GM18861 (cell line): ENCODE data around the gene ASB14.
"Not testable (repeated sequence)": the region's sequence is repeated elsewhere in the genome, so short reads cannot be mapped to it uniquely, and the experiment has no call there.

Source experiments
- ATAC-seq: cut with Tn5 transposase; IDR thresholded peaks from one replicate; pipeline ENCODE4 v1.9.1; 2021; ENCODE audit not compliant: unreplicated experiment

ASB14 gene

GRCh38 chr3:57292159-57292896 lies at the start of gene ASB14:
ASB14 (minus strand) TSS chr3:57292685; CDS start chr3:57292033, 652 bp downstream.
- no peak for ATAC-seq

- not testable (repeated sequence) for ATAC-seq
These were observed 46.7 kb upstream of the ASB14 start for GRCh38 chr3:57339071-57339642.

- not testable (repeated sequence) for ATAC-seq
These were observed 46.0 kb upstream of the ASB14 start for GRCh38 chr3:57338272-57339070.

GRCh38 chr3:57335283-57335938 lies 42.9 kb upstream of the ASB14 start:
- no peak for ATAC-seq

GRCh38 chr3:57331078-57331610 lies 38.7 kb upstream of the ASB14 start:
- ATAC-seq = no peak

GRCh38 chr3:57326498-57326897 lies 34.0 kb upstream of the ASB14 start:
- not testable (repeated sequence) for ATAC-seq

- no peak for ATAC-seq
These were observed 21.7 kb upstream of the ASB14 start for GRCh38 chr3:57314204-57314603.

- ATAC-seq = no peak
These were observed 17.4 kb upstream of the ASB14 start for GRCh38 chr3:57309769-57310360.

GRCh38 chr3:57303520-57303919 lies 11.0 kb upstream of the ASB14 start:
- ATAC-seq = not testable (repeated sequence)

- ATAC-seq = no peak
These were observed 5.6 kb upstream of the ASB14 start for GRCh38 chr3:57298041-57298440.

GRCh38 chr3:57292897-57293526 lies 527 bp upstream of the ASB14 start:
- ATAC-seq = no peak

GRCh38 chr3:57288403-57288802 lies 4.1 kb downstream of the ASB14 start:
- ATAC-seq = no peak

GRCh38 chr3:57287205-57287604 lies 5.3 kb downstream of the ASB14 start:
- no peak for ATAC-seq

- no peak for ATAC-seq
These were observed 9.2 kb downstream of the ASB14 start for GRCh38 chr3:57283334-57283733.

- ATAC-seq = no peak
These were observed 10.8 kb downstream of the ASB14 start for GRCh38 chr3:57281715-57282114.

GRCh38 chr3:57279685-57280084 lies 12.8 kb downstream of the ASB14 start:
- ATAC-seq = no peak

- ATAC-seq = no peak
These were observed 14.2 kb downstream of the ASB14 start for GRCh38 chr3:57278237-57278636.

GRCh38 chr3:57275393-57275792 lies 17.1 kb downstream of the ASB14 start:
- ATAC-seq = no peak

GRCh38 chr3:57274845-57275244 lies 17.6 kb downstream of the ASB14 start:
- no peak for ATAC-seq

GRCh38 chr3:57268416-57268815 lies 24.1 kb downstream of the ASB14 start:
- no peak for ATAC-seq
